GM19239 (cell line): Measurements from ENCODE around the gene PTPRZ1.

Experiments
- DNase-seq: peaks from one replicate; pipeline ENCODE4 v3.0.0; 2011; ENCODE audit warnings: low spot score; ENCODE audit not compliant: insufficient read length
- FAIRE-seq: peaks from 2 replicates; lab custom pipeline; 2011; peaks lifted over from hg19 to GRCh38; lab: Jason Lieb, UNC

The PTPRZ1 gene

DNA sequence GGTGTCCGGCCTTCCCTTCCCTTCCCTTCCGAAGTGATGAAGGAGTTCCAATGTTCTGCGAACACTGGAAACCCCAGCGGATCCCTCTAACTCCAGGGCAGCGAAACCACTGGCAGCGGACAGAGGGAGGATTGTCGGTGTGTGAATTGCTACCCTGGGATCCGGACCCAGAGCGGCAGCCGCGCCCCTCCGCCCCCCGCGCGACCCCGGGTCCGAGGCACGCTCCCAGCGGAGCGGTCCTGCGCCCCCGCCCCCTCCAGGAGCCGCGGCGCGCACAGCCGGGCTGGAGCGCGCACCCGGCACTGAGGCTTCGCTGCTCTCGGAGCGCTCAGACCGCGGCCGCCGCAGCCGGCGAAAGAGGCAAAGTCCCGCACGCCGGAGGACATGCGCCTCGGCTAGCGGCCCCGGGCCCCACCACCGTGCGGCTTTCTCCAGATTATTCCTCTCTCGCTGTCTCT lies at the start of gene PTPRZ1:
TSS of gene PTPRZ1 (plus strand) at position 331 of the 458 bp plus-strand sequence. CDS start 339 bp downstream, outside the sequence.
- DNase-seq (no peak), FAIRE-seq (no peak)

- DNase-seq, result no peak
- FAIRE-seq, result no peak
Observed at GRCh38 chr7:121824276-121824675, 48.7 kb upstream of the PTPRZ1 start.

GRCh38 chr7:121831351-121831750 lies 41.6 kb upstream of the PTPRZ1 start:
- no peak for DNase-seq
- FAIRE-seq, result no peak

GRCh38 chr7:121831801-121832200 lies 41.2 kb upstream of the PTPRZ1 start:
- no peak for DNase-seq
- FAIRE-seq, result no peak

DNA sequence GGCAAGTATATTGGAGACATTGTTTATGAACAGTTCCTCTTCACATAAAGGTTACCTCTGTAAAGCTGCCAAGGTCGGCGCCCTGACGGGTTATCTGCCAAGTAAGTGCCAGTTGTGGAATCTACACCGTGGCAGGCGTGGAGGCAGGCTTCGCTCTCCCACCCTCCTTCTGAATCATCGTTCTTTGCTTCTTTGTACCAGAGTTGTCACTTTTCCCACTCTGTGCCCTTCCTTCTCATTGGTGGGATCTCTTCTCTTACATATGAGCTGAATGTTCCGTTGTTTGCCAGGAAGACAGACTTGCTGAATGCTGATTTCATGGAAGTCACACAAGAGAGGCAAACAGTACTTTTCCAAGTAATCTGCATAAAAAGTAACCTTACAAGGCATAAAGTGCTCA lies 40.6 kb upstream of the PTPRZ1 start:
- FAIRE-seq (no peak), DNase-seq (no peak)

- no peak for FAIRE-seq
- DNase-seq, result no peak
Observed at GRCh38 chr7:121833991-121834390, 39.0 kb upstream of the PTPRZ1 start.

- FAIRE-seq (no peak), DNase-seq (no peak)
Observed at GRCh38 chr7:121837462-121837861, 35.5 kb upstream of the PTPRZ1 start.

DNA sequence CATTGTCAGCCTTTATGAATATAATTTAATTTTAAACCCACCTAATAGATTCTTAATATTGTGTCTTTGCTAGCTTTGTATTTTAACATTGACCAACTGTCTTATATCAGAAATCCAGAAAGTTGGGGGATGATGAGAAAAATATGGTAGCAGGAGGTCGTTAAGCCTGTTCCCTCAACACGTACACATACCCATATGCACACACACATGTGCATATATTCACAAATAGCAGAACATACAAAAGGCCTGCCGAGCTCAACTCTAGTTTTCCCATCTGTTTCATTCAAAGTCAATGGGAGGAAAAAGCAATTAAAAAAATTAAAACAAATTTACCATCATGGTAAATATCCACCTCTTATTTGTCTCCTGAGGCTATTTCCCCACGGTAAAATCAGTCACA lies 25.9 kb upstream of the PTPRZ1 start:
- DNase-seq (no peak), FAIRE-seq (no peak)

GRCh38 chr7:121853307-121853706 lies 19.7 kb upstream of the PTPRZ1 start:
- FAIRE-seq, result no peak
- no peak for DNase-seq

- FAIRE-seq, result no peak
- DNase-seq, result no peak
Observed at GRCh38 chr7:121860953-121861352, 12.0 kb upstream of the PTPRZ1 start.

DNA sequence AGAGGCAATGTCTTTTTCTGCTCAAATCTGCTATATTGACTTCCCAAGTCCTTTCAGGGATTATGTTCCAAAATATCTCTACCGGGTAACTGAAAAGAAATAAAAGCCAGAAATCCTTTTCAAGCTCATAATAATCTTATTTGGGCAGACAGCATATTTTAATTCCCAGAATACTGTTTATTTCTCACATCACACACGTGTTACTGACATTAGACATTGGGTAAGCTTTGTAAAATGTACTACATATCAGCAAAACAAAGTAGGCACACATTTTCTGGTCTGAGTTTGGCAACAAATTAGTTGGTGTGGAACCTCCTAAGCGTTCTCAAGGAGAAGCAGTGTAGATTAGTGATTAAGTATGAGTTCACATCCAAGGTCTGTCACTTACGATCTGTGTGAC lies 10.4 kb upstream of the PTPRZ1 start:
- no peak for DNase-seq
- no peak for FAIRE-seq

DNA sequence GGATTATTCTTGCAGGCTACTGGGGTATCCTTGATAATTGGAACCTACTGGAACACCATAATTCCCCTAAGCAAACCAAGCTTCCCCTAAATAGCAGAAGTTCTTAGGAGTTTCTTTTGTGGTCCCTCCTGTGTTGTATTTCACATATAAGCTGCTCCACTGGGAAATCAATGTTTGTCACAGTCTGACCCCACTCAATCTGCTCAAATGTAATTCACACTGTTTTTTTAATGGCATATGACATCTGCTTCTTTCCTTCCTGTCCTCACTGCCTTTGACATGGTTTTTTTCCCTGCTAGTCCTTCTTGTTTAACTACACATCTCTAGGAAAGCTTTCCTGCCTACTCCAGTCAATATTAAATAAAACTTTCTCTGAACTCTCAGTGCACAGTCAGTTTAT lies 1.8 kb upstream of the PTPRZ1 start:
- no peak for FAIRE-seq
- DNase-seq, result no peak

GRCh38 chr7:121873289-121874194 lies 581 bp downstream of the PTPRZ1 start:
- FAIRE-seq (no peak), DNase-seq (no peak)

- DNase-seq (no peak), FAIRE-seq (no peak)
Observed at GRCh38 chr7:121874298-121874697, 1.3 kb downstream of the PTPRZ1 start.

DNA sequence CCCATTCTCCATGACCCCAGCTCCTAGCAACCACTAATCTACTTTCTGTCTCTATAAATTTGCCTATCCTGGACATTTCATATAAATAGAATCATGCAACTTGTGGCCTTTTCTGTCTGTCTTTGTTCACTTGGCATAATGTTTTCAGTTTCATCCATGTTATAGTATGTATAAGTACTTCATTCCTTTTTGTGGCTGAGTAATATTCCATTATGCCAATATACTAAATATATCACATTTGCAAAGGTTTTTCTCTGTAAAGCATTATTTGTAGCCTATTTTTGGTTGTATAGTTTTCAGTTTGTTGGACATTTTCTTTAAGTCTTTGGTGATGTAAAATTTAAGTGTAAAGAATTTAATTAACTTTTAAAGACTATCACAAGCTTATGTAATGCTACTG lies 2.2 kb downstream of the PTPRZ1 start:
- DNase-seq, result no peak
- FAIRE-seq, result no peak

DNA sequence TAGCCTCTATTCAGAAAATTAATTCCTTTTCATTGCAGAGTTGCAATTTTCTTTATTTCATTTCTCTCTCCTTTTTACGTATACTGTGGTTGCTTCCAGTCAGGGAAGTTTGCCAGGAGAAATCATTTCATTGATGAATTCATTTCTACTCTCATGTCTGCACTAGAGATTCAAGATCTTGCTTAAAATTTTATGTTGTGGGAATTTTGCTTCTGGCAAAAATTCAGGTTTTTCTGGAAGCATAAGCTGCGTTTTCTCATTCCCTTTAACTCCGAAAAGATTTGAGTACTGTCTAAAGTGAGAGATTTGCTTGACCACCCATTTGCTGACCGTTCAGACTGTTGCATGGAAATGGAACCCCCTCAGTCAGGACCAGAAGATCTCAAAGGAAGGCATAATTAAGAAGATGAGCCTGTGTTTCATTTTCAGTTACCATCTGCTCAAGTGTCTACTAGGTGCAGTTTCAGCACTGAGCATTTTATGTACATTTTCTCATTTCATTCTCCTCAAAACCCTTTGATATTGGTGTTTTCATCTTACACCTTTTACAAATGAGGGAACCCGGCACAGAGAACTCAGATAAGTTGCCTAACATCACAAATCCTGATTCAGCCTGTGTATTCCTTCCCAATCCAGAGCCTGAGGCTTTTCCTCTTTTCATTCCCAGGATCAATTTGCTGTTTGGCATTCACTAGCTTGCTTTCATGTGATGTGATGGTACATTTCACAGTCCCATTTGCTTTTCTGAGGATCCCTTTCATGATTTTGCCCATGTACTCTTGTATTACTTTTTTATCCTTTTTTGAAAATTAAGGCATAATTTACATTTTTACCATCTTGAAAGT lies 3.9 kb downstream of the PTPRZ1 start:
- FAIRE-seq, result no peak

GRCh38 chr7:121878918-121879464 lies 6.0 kb downstream of the PTPRZ1 start:
- FAIRE-seq (no peak), DNase-seq (no peak)

More for the DNA sequence above, 3.9 kb downstream of the PTPRZ1 start:
- no peak for DNase-seq

DNA sequence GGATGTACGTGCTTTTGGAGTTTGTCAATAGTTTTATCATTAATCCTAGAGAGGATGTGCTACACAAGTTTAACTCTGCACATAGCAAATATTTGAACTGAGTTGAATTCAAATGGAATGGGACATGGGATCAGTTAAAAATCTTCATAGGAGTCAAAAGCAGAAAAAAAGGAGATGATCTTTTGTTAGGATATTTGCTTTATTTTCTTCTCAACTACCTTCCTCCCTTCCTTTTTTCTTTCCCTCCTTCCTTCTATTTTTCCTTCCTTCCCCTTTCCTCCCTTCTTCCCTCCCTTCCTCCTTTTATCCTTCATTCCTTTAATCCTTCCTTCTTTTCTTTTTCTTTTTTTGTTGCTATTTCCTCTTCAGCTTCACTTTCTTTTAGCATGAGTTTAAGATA lies 6.6 kb downstream of the PTPRZ1 start:
- FAIRE-seq, result no peak
- no peak for DNase-seq

- no peak for DNase-seq
- no peak for FAIRE-seq
Observed at GRCh38 chr7:121882731-121883130, 9.8 kb downstream of the PTPRZ1 start.

GRCh38 chr7:121885166-121885920 lies 12.4 kb downstream of the PTPRZ1 start:
- FAIRE-seq, result no peak
- DNase-seq, result no peak
